Measurements from ENCODE around the gene KIAA1191. TPM values are rescaled to one million over a fixed set of nuclear protein-coding genes. Genes with fewer than 3 reads are reported as not detected.
A peak's percentile ranks its signal among the peaks of the same experiment; 100 is the strongest.
"Not testable (repeated sequence)": the region's sequence is repeated elsewhere in the genome, so short reads cannot be mapped to it uniquely, and the experiment has no call there.

KIAA1191 gene, protein sequence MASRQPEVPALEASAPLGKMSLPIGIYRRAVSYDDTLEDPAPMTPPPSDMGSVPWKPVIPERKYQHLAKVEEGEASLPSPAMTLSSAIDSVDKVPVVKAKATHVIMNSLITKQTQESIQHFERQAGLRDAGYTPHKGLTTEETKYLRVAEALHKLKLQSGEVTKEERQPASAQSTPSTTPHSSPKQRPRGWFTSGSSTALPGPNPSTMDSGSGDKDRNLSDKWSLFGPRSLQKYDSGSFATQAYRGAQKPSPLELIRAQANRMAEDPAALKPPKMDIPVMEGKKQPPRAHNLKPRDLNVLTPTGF
- 87.9 and 102 TPM in 2 replicates for total RNA-seq (2014; rRNA removed; shearing (Covaris generic))
- polyA plus RNA-seq (2014; cell fraction: nucleus; rRNA removed): 37.4 and 75.3 TPM in 2 replicates

DNA sequence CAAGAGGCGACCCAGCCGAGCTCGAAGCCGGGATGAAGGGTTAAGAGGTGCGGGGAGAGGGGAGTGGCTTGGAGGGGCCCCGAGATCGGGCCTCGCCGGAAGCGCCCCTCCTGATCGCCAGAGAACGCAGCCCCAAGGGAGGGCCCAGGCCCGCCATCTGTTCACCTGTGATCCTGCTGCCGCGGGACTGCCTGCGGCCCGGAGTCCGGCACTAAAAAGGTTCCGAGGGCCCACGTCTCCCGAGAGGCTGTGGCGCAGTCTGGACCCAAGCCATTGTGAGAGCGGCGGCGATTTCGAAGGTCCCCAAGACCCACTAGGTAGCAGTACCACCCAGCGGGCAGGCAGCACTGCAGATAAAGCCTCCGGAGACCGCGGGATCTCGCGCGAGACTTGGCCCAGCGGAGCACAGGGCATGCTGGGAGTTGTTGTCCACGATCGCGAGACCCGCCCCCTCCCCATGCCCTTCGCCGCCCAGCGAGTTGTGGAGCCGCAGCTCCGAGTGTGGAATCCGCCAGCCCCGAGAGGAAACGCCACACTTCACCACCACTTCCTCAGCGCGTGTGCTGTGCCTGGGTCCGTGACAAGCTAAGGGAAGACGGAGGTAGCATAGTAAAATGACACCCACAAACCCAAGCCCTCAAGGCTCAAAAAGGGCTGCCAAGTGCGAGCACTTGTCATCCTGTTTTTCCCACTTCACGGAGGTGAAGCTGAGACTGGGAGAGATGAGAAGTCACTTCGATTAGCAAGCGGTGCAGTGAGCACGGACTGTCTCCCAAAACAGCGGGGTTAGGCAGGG is at the start of gene KIAA1191:
KIAA1191 (minus strand) TSS at position 328 of the 796 bp plus-strand sequence. CDS start 2,256 bp downstream, outside the sequence.
- DNase-seq (ENCODE audit: extremely low read depth, low read depth): peak; percentile 86

DNA sequence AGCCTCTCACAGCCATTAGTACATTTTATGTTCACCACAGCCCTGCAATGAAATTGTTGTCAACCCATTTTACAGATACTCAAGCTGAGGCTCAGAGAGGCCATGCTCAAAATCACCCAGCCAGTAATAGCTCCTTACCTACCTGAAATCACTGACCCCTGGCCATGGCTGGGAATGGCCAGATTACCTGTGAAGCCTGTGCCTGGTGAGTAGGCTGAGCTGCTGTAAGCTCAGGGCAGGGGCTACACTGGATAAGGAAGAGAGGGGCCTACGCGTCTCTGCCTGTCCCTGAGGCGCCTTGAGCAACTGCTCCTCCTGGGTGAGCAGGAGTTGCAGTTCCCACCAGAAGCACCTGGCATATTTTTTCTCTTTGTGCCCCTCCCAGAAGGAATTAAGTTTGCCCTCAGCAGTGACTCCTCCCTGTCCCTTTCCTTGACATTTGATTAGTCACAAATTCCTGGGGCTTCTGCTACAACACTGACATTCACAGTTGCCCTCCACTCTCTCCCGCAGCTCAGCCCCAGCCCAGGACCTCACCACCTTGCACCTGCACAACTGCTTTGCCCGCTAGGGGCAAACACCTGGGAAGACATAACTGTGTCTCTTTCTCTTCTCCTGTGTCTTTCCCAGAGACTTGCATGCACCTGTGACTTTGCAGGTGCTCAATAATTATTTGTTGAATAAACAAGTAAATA is 49.1 kb upstream of the KIAA1191 start:
- no peak for DNase-seq (ENCODE audit: extremely low read depth, low read depth)

DNA sequence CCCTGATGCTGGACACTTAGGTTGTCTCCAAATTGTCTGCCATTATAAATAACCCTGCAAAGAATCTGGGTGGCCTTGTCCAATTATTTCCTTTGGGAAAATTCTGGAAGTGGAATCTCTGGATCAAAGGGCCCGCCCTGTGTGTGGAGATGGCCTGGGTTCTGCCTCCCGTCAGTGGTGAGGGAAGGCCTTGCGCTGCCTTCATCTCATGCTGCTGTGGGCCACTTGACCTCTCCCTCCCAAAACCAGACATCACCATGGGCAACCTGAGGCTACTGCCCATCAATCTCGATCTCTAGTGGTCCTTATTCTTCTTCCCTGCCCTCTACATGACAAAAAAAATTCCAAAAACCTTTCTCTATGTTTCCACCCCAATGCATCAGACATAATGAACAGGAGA is 48.2 kb upstream of the KIAA1191 start:
- no peak for DNase-seq (ENCODE audit: extremely low read depth, low read depth)

DNA sequence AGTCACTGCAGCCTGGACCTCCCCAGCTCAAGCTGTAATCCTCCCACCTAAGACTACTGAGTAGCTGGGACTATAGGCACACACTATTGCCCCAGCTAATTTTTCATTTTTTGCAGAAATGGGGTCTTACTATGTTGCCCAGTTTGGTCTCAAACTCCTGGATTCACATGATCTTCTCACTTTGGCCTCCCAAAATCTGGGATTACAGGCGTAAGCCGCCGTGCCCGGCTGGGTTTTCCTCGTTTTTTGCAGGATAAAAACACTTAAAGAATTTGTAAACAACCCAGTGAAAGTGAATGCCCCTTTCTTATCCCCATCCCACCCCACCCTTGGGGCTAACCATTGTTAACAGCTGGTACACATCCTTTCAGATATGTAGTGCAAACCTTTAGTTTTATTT is 47.0 kb upstream of the KIAA1191 start:
- DNase-seq (ENCODE audit: extremely low read depth, low read depth): no peak

DNA sequence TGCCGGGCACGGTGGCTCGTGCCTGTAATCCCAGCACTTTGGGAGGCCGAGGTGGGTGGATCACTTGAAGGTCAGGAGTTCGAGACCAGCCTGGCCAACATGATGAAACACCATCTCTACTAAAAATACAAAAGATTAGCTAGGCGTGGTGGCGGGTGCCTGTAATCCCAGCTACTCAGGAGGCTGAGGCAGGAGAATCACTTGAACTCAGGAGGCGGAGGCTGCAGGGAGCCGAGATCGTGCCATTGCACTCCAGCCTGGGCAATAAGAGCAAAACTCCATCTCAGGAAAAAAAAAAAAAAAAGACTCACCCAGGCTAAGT is 46.6 kb upstream of the KIAA1191 start:
- DNase-seq (ENCODE audit: extremely low read depth, low read depth): not testable (repeated sequence)

DNA sequence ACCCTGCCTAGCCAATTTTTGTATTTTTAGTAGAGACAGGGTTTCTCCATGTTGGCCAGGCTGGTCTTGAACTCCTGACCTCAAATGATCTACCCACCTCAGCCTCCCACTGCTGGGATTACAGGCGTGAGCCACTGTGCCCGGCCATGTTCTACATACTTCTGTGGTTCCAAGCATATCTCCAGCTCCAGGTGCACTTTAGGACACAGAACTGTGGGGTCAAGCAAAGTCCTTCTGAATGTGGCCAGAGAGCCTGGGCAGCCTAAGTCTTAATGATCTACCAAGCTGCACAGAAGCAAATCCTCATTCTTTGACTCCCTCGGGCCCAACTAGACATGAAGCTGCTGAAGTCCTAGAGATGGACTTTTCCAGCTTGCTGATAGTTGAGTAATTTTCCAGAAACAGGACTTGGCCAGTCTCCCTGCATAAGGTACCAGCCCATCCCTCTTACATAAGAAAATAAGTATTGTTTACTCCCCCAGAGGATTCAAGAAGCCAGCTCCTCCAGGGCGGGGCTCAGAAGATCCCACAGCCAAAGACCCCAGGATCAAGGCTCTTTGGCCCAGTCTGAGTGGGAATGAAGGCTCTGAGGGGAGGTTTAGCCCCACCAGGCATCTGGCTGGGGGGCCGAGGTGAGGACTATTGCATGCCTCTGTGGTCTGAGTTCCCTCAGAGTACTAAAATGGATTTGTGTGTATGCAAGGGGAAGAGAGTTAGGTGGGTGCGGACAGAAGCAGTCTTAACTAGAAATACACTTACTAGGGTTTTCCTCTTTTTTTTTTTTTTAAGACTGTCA is 46.1 kb upstream of the KIAA1191 start:
- no peak for DNase-seq (ENCODE audit: extremely low read depth, low read depth)

DNA sequence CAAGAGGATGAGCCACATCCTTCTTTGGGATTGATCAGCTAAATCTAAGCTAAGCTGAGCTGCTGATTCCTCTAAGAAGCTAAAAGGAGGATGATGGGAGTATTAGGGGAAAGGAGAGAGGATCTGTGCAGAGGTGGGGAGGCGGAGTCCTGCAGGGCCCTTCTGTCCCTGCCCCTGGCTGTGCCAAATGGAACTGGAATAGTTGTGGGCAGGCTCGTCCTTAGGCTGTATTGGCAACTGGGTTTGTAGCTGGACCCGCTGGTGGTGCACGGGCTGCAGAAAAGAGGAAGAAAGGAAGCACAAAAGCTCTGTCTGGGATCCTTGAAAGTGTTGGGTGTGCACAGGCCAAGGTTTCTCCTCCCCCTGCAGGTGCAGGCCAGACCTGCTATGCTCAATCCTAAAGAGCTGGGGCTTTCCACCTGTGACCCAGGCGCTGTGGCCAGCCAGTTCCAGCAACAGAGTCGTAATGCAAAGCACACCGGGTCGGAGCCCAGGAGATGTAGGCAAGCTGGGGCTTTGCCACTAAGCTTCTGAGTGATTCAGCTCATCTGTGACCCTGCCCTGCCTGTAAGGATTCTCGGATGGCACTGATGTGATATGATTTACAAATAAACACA is 45.0 kb upstream of the KIAA1191 start:
- no peak for DNase-seq (ENCODE audit: extremely low read depth, low read depth)

DNA sequence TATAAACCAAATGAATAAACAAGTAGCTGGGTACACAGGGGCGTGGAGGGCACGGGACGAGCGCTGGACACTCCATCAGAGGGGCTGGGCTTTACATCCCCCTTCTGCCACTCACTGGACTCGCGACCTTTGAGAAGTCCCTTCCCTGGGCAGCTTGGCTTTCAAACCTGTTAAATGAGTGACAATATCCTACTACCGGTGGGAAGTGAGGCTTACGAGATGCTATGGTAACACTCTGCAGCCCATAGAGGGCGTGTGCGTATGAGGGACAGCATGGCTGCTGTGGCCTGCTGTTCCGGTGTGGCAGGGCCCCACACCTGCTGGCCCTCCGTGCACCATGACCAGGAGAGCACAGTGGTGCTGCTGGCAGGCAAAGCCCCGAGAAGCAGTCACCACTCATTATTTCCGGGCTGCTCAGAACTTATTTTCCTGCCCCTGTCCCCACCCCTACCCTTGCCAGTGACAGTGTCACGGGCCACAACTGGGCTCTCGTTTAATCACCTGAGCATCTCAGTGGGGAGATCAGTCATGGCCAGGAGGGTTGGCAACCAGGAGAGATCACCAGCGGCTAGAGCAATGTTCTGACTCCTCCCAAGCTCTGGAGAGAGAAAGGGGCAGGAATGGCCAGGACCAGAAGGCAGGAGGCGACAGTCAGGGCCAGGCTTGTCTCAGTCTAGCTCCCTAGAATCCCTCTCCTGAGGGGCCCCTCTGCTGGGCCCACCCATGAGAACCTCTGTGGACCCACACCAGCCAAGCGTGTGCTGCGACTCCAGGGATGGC is 44.3 kb upstream of the KIAA1191 start:
- DNase-seq (ENCODE audit: extremely low read depth, low read depth): no peak

DNA sequence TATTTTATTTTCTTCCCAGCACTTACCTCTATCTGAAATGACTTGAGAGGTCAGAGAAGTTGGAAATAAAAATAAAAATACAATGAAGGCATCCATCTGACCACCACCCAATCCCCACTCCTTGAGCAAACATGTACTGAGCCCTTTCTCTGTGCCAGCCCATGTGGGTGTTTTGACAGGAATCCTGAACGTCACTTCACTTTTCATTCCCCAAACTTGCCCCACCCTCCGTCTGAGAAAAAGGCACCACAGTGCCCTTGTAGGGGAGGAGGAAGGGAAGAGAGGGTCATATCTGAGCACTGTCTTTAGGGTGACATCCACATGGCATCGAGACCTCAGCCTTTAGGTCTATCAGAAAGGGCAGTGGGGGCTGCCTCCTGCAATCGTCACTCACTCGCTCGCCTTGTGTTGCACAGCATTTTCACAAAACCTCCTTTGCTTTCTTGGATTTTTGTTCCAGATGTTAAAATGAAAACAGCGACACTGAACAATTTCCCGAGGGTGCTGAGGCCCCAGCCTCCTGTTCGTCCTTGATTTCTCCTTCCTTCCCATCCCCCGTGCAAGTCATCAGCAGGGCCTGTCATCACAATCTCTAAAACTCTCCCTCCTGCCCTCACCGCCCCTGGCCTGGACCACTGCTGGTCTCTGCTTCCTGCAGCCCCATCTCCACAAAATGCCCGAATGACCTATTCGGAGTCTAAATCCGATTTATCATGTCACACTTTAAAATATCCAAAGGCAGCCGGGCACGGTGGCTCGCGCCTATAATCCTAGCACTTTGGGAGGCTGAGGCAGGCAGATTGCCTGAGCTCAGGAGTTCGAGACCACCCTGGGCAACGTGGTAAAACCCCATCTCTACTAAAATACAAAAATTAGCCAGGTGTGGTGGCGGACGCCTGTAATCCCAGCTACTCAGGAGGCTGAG is 40.0 kb upstream of the KIAA1191 start:
- DNase-seq (ENCODE audit: extremely low read depth, low read depth): no peak

DNA sequence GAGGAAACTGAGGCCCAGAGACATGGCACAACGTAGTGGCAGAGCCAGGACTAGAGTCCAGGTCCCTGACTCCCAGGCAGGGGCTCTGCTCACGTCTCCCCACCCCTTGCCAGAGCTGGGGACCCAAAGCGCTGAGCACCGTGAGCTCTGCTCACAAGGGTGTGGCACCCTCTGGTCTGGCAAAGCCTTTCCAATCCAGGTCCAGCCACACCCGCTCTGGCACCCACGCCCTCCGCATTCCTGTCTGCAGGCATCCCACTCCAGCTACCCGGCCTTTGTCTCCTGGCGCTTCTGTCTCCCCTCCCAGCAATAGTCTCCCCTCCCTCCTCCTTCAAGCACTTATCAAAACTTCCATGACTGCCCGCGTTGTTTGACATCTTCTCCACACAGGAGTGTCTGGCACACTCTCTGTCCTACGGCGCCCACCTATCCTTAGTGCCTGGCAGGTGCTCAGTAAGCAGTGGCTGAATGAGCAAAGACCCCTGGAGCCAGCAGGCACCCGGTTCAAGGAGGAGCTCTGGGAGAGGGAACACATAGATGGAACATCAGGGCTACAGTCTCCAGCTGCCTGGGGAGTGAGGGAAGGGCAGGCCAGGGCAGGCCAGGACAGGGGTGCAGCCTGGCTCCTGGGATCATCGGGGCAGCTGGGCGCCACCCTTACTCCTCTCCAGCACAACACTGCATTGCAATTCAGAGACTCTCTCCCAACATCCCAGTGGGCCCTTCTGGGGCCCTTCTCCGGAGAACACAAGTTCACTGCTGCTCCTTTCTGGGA is 39.0 kb upstream of the KIAA1191 start:
- no peak for DNase-seq (ENCODE audit: extremely low read depth, low read depth)

DNA sequence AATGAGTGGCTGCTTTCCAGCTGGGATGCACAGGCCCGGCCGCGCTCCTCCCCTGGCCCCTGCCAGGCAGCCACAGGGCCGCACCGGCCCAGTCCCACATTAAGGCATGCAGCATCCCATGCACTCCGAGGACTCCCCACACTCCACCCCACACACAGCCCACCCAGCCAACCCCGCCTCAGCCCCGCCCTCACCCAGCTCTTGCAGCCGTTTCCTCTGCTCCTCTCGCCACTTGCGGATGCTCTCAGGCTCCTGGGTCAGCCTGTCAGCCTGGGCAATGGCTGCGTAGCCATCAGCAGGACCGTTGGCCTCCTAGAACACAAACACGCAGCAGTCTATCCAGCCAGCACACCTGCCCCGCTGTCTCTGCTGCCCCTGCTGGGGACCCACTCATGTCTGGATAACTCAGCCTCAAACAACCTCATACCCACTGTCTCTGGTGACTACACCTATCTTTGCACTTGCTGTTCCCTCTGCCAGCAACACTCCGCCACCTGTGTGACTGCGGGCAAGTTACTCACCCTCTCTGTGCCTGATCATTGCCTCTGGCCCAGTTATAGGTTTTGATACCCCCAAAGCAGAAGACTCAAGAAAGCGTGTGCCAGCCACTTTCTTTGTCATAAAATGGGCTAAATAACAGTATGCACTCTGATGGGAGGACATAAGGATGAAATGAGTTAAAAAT is 36.3 kb upstream of the KIAA1191 start:
- no peak for DNase-seq (ENCODE audit: extremely low read depth, low read depth)

DNA sequence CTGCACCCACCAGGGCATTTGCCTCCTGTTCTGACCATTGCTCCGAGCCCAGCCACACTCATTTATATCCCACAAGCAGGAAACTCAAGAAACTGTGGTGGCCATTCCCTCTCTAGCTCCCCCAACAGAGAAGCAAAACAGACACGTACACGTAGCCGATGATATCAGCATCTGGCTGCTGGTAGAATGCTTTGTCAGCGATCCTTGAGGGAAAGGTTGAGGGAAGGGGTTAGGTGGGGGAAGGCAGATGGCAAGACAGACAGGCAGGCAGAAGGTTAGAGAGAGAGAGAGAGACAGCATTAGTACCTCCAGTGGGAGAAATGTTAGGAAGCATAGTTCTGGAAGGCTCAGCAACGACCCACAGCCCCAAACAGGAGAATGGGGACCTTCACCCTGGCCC is 34.8 kb upstream of the KIAA1191 start:
- DNase-seq (ENCODE audit: extremely low read depth, low read depth): no peak

DNA sequence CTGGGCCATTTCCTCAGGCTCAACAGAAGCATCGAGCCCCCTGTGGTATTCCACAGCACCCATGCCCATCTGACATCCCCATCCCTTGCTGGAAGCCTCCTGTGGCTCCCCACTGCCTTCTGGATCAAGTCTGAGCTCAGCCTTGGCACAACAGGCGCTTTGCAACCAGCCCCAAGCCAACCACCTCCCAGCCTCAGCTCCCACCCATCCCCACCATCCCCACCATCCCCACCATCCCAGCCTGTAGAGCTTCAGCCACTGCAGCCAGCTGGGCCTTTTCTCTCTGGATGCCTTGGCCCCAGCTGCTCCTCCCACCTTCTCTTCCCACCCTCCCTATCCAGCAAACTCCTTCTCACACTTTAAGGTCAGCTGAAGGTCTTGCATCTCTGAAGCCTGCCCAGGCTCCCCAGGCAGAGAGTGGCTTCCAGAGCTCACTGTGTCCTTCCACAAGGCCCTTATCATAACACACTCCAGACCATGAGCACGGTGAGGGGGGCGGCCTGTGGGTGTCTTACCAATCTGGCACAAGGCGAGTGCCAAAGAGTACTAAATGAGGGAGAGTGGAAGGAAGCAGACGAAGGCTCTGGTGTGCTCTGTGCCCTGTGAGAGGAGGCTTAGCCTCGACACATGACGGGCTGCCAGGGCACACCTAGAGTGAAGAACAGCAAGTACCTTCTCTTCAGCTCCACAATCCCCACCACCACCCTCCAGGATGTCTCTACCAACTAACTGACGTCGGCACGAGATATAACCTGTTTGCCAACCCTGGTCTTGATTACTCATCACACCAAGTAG is 33.5 kb upstream of the KIAA1191 start:
- DNase-seq (ENCODE audit: extremely low read depth, low read depth): no peak

DNA sequence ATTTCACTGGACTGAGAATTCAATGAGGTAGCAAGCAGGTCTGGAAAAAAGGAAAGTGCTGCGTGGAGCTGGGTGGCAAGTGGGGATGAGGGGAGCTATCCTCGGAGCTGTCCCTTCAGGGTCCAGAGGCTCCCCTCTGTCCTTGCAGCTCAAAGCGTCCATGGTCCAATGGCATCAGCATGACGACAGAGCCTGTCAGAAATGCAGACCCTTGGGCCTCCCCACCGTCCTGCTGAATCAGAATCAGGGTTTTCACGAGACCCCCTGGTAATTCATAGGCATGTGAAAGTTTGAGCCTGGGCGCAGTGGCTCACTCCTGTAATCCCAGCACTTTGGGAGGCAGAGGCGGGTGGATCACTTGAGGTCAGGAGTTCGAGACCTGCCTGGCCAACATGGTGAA is 32.5 kb upstream of the KIAA1191 start:
- no peak for DNase-seq (ENCODE audit: extremely low read depth, low read depth)

DNA sequence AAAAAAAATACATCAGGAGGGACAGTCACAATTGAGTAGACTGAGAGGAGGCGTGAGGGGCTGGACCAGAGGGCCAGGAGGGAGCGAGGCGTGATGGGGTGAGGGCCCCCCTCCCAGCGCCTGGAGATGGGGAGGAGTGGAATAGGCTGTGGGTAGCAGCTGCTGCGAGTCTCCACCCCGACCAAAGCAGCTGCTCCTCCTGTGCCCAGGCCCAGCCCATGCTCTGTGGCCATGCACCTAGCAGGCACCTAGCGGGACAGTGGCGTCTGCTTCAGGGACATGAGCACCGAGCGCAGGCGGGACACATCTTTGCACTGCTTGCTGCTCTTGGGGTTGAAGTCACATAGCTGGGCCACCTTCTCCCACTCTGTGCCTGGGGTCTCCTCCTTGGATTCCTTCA is 31.0 kb upstream of the KIAA1191 start:
- no peak for DNase-seq (ENCODE audit: extremely low read depth, low read depth)

DNA sequence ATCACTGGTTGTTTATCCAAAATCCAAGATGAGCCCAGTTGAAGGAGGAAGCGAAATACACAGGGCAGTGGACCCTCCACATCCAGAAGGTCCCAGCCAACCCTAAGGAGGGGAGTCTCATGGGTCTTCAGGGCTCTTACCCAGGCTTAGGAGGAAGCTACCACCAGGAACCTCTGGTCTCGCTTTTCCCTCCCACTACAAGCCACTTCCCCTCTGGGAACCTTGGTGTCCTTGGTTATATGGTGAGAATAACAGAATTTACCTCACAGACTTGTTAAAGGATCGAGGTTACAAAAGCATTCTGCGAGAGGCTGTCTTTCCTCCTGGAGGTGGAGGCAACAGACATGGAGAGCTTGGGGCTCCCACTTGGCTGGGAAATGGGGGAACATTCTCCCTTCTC is 30.4 kb upstream of the KIAA1191 start:
- no peak for DNase-seq (ENCODE audit: extremely low read depth, low read depth)

All from NCI-H460 (cell line).